SK-N-SH (cell line): Measurements from ENCODE around the gene CLDN5. TPM values are rescaled to one million over a fixed set of nuclear protein-coding genes. Genes with fewer than 3 reads are reported as not detected.

Experiments
- CTCF ChIA-PET: fragments of 300-600, 350-600 bp; formaldehyde crosslinking; extraction: SDS; loops from one replicate; lab custom pipeline; 2021; lab: Yijun Ruan, JAX
- POLR2A ChIA-PET: fragments of 350-600 bp; sonication (Branson Sonifier 250); formaldehyde crosslinking; extraction: SDS; loops from one replicate; lab custom pipeline; 2020; ENCODE audit warnings: antibody characterized with exemption, inconsistent platforms; lab: Yijun Ruan, JAX
- DNase-seq: peaks from one replicate; pipeline ENCODE4 v3.0.0; 2012
- H2AFZ ChIP-seq: fragments of 200-600 bp; sonication (generic); 2 replicates; pipeline ENCODE4 v1.8.1; 2016; ENCODE audit warnings: antibody characterized with exemption, mild to moderate bottlenecking, low read depth
- H3F3A ChIP-seq: fragments of 200-600 bp; sonication (generic); replicated peaks from 2 replicates; pipeline ENCODE3; 2016; ENCODE audit warnings: antibody characterized with exemption, mild to moderate bottlenecking; ENCODE audit not compliant: insufficient read depth
- H3K27ac ChIP-seq, 2 experiments: fragments of 200-500 bp in 1 of 2; fragments of 200-600 bp in 1 of 2; sonication (Bioruptor generic) in 1 of 2; sonication (generic), shearing (Covaris generic) in 1 of 2; 2 replicates each; pipeline versions ENCODE4 v1.5.1 to v1.6.1; 2014 to 2016; ENCODE audit warnings: low read depth in 2 of 2, inconsistent platforms in 1 of 2, low read length in 1 of 2, mild to moderate bottlenecking in 1 of 2, mixed read lengths in 1 of 2
- H3K27me3 ChIP-seq: fragments of 200-600 bp; sonication (generic), shearing (Covaris generic); 2 replicates; pipeline ENCODE4 v1.6.1; 2016; ENCODE audit warnings: mixed run types; ENCODE audit not compliant: insufficient read depth
- H3K36me3 ChIP-seq, 2 experiments: fragments of 200-500 bp in 1 of 2; fragments of 200-600 bp in 1 of 2; sonication (Bioruptor generic) in 1 of 2; sonication (generic) in 1 of 2; replicated peaks in 1 of 2; 2 replicates each; pipeline versions ENCODE3 to v1.5.1; 2014 to 2016; ENCODE audit warnings: low read length in 1 of 2, mild to moderate bottlenecking in 1 of 2; ENCODE audit not compliant: insufficient read depth in 2 of 2, control insufficient read depth in 1 of 2
- H3K4me1 ChIP-seq, 2 experiments: fragments of 200-500 bp in 1 of 2; fragments of 200-600 bp in 1 of 2; sonication (Bioruptor generic) in 1 of 2; sonication (generic), shearing (Covaris generic) in 1 of 2; 2 replicates each; pipeline versions ENCODE4 v1.5.1 to v1.6.1; 2014 to 2016; ENCODE audit warnings: low read depth in 1 of 2, low read length in 1 of 2, mixed run types in 1 of 2; ENCODE audit not compliant: insufficient read depth in 2 of 2, control insufficient read depth in 1 of 2
- H3K4me2 ChIP-seq: fragments of 200-600 bp; sonication (generic), shearing (Covaris generic); 2 replicates; pipeline ENCODE4 v1.6.1; 2017; ENCODE audit warnings: mixed run types
- H3K4me3 ChIP-seq, 2 experiments: fragments of 200-500 bp in 1 of 2; fragments of 200-600 bp in 1 of 2; sonication (Bioruptor generic) in 1 of 2; sonication (generic), shearing (Covaris generic) in 1 of 2; 2 replicates each; pipeline versions ENCODE4 v1.5.1 to v1.8.1; 2014 to 2016; ENCODE audit warnings: low read depth in 2 of 2, inconsistent platforms in 1 of 2, low read length in 1 of 2, mild to moderate bottlenecking in 1 of 2, mixed read lengths in 1 of 2, moderate library complexity in 1 of 2
- H3K79me2 ChIP-seq: fragments of 200-600 bp; sonication (generic); 2 replicates; pipeline ENCODE4 v1.8.1; 2017; ENCODE audit warnings: mild to moderate bottlenecking; ENCODE audit not compliant: insufficient read depth
- H3K9ac ChIP-seq: fragments of 200-600 bp; sonication (generic); 2 replicates; pipeline ENCODE4 v1.6.1; 2017; ENCODE audit warnings: mixed run types
- H3K9me2 ChIP-seq: fragments of 200-600 bp; sonication (generic); 2 replicates; pipeline ENCODE4 v1.6.1; 2017; ENCODE audit warnings: mixed run types
- H3K9me3 ChIP-seq: fragments of 200-600 bp; sonication (generic); 2 replicates; pipeline ENCODE4 v1.6.1; 2017; ENCODE audit warnings: mixed run types, mild to moderate bottlenecking, moderate library complexity
- H4K20me1 ChIP-seq: fragments of 200-600 bp; sonication (generic); 2 replicates; pipeline ENCODE4 v1.6.1; 2017; ENCODE audit warnings: mild to moderate bottlenecking, mixed run types; ENCODE audit not compliant: insufficient read depth
- EZH2phosphoT487 ChIP-seq: fragments of 200-600 bp; sonication (generic); IDR thresholded peaks from 2 replicates; pipeline ENCODE4 v1.6.1; 2017; ENCODE audit warnings: low read depth, mixed run types, mild to moderate bottlenecking, antibody characterized with exemption, moderate library complexity, borderline replicate concordance
- FOXJ3 ChIP-seq: sonication (generic); formaldehyde crosslinking; IDR thresholded peaks from 2 replicates; pipeline ENCODE4 v1.5.1; 2020; ENCODE audit warnings: mild to moderate bottlenecking, missing genetic modification reagents
- GABPA ChIP-seq: IDR thresholded peaks from 2 replicates; pipeline ENCODE4 v1.4.0; 2012; ENCODE audit warnings: low read depth, mild to moderate bottlenecking
- MEF2A ChIP-seq: IDR thresholded peaks from 2 replicates; pipeline ENCODE4 v1.4.0; 2012; ENCODE audit warnings: low read depth, borderline replicate concordance
- MXI1 ChIP-seq: IDR thresholded peaks from 2 replicates; pipeline ENCODE4 v1.6.1; 2012; ENCODE audit warnings: mild to moderate bottlenecking, low read depth, low read length, improper control_type of control experiment
- NFIC ChIP-seq: IDR thresholded peaks from 2 replicates; pipeline ENCODE4 v1.4.0; 2012; ENCODE audit warnings: borderline replicate concordance
- POLR2AphosphoS5 ChIP-seq: IDR thresholded peaks from 2 replicates; pipeline ENCODE4 v1.6.1; 2012; ENCODE audit warnings: low read depth, low read length
- RCOR1 ChIP-seq: fragments of 150-350 bp; IDR thresholded peaks from 2 replicates; pipeline ENCODE4 v1.6.1; 2017; ENCODE audit warnings: antibody characterized with exemption, low read length
- RFX5 ChIP-seq: IDR thresholded peaks from 2 replicates; pipeline ENCODE4 v1.6.1; 2012; ENCODE audit warnings: mild to moderate bottlenecking, improper control_type of control experiment, low read length
- SIN3A ChIP-seq: IDR thresholded peaks from 2 replicates; pipeline ENCODE4 v1.6.1; 2012; ENCODE audit warnings: low read depth, mild to moderate bottlenecking, low read length, moderate library complexity, borderline replicate concordance
- SMC3 ChIP-seq: IDR thresholded peaks from 2 replicates; pipeline ENCODE4 v1.6.1; 2012; ENCODE audit warnings: low read depth, low read length, improper control_type of control experiment
- TCF12 ChIP-seq: IDR thresholded peaks from 2 replicates; pipeline ENCODE4 v1.4.0; 2012
- YY1 ChIP-seq: IDR thresholded peaks from 2 replicates; pipeline ENCODE4 v1.4.0; 2012; ENCODE audit warnings: low read depth, mild to moderate bottlenecking
- WGBS: methylation state at CpG from one replicate; pipeline ENCODE4 v1.1.6; 2017; ENCODE audit warnings: low lambda C conversion rate; 5-methylcytosine and 5-hydroxymethylcytosine counted together
- polyA plus RNA-seq, 3 experiments: library from polyadenylated mRNA; depleted of rRNA; stranded (reverse); fragments of >200 nt; gene quantifications; 2 replicates each; pipeline ENCODE4 v1.2.3, GENCODE V29; 2012
- TF ChIP-seq, protein P1 (sequence below): IDR thresholded peaks from 2 replicates; pipeline ENCODE4 v1.6.1; 2012; ENCODE audit warnings: mild to moderate bottlenecking, low read depth, low read length, moderate library complexity
- TF ChIP-seq, protein P2 (sequence below): IDR thresholded peaks from 2 replicates; pipeline ENCODE4 v1.4.0; 2012; ENCODE audit warnings: low read depth
- TF ChIP-seq, protein P3 (sequence below): IDR thresholded peaks from 2 replicates; pipeline ENCODE4 v1.4.0; 2012; ENCODE audit warnings: low read depth, borderline replicate concordance
- TF ChIP-seq, protein P4 (sequence below): fragments of 200-600 bp; sonication (generic); IDR thresholded peaks from 2 replicates; pipeline ENCODE4 v1.6.1; 2017; ENCODE audit warnings: antibody characterized with exemption, mild to moderate bottlenecking, moderate library complexity

CLDN5 gene
- polyA plus RNA-seq, 1 of the 3 experiments (the other 2 are of a cell fraction): not detected

DNA sequence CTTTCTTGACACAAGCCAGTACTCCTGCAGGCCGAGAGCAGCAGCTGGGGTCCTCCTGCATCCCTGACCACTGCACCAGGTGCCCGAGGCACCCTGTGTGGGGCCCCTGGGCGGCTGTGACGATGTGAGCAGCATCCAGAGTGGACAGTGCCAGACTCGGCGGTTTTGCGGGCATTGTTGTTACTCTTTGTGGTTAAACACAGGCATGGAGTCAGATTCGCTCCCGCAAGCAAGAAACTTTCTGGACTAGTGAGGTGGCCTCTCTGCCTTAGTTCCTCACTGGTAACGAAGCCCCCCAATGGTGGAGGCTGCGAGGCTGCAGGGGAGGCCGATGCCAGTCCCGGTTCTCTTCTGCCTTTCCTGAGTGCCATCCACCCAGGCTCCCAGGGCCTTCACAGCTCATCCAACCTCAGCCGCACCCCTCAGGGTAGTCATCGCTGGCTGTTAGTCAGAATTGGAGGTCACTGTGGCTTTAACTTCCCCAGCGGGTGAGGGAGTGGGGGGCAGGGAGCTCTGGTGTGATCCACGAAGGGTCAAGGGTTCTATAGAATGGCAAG is 3.7 kb upstream of the CLDN5 start:
- no peaks in the 10 kb centered on the region for H4K20me1 ChIP-seq
- H3K27me3 ChIP-seq: no peaks in the 10 kb centered on the region; the same call in 1 of the 2 replicates
- peaks cover 0 to 10% of the 10 kb centered on the region in 2 experiments; a peak in 1 of 4 replicates for H3K4me1 ChIP-seq
- H3K27ac ChIP-seq: no peak overlapping the region
- no peak for DNase-seq
- no peaks in the 10 kb centered on the region for H3K9me3 ChIP-seq
- H3K9ac ChIP-seq: no peak overlapping the region
- H3K4me3 ChIP-seq: no peak overlapping the region
- no peaks in the 10 kb centered on the region for H3F3A ChIP-seq
- no peaks in the 10 kb centered on the region for H3K79me2 ChIP-seq
- H3K9me2 ChIP-seq: no peaks in the 10 kb centered on the region
- TF ChIP-seq TCF12: no peak
- no peak for TF ChIP-seq FOXJ3 (CRISPR knock-in tag)
- TF ChIP-seq, protein P1, sequence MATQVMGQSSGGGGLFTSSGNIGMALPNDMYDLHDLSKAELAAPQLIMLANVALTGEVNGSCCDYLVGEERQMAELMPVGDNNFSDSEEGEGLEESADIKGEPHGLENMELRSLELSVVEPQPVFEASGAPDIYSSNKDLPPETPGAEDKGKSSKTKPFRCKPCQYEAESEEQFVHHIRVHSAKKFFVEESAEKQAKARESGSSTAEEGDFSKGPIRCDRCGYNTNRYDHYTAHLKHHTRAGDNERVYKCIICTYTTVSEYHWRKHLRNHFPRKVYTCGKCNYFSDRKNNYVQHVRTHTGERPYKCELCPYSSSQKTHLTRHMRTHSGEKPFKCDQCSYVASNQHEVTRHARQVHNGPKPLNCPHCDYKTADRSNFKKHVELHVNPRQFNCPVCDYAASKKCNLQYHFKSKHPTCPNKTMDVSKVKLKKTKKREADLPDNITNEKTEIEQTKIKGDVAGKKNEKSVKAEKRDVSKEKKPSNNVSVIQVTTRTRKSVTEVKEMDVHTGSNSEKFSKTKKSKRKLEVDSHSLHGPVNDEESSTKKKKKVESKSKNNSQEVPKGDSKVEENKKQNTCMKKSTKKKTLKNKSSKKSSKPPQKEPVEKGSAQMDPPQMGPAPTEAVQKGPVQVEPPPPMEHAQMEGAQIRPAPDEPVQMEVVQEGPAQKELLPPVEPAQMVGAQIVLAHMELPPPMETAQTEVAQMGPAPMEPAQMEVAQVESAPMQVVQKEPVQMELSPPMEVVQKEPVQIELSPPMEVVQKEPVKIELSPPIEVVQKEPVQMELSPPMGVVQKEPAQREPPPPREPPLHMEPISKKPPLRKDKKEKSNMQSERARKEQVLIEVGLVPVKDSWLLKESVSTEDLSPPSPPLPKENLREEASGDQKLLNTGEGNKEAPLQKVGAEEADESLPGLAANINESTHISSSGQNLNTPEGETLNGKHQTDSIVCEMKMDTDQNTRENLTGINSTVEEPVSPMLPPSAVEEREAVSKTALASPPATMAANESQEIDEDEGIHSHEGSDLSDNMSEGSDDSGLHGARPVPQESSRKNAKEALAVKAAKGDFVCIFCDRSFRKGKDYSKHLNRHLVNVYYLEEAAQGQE: no peak
- no peak for TF ChIP-seq POLR2AphosphoS5
- TF ChIP-seq MEF2A: no peak
- no peak overlapping the region for H3K4me2 ChIP-seq
- 82% methylated on average over 15 of the region's 17 CpGs for WGBS
- no peaks in the 10 kb centered on the region for H3K36me3 ChIP-seq
- H2AFZ ChIP-seq: no peak overlapping the region
- POLR2A ChIA-PET: no interaction called here
- CTCF ChIA-PET: interaction anchor here (1.1 kb wide), 1 partner anchor 102 kb away, joined by 4 read pairs; no protein-coding TSS in a partner anchor

DNA sequence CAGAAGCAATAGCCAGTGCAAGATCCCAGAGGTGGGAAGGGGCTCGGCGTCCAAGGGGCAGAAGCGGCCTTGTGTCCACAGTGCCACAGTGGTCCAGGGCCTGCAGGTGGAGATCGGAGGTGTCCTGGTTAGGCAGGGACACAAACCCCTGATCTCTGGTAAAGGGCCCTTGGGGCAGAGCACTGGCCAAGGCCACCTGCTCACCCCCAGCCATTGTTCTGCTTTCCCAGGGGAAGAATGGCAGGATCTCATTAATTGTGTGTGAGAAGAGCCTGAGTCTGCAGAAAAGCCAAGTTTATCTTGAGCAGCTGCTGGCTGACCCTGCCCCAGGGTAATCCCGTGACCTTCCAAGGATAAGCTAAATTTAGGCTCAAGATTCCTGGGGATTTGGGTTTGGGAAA is 3.1 kb upstream of the CLDN5 start:
- Histone ChIP-seq H3K4me2 (no peak overlapping the region), H3K4me1 (peaks cover 0 to 10% of the 10 kb centered on the region in 2 experiments; a peak in 1 of 4 replicates), H3K9me3 (no peaks in the 10 kb centered on the region), H3K27ac (no peak overlapping the region), H3K9ac (no peak overlapping the region), H3K36me3 (no peaks in the 10 kb centered on the region), H3F3A (no peaks in the 10 kb centered on the region), H3K4me3 (no peak overlapping the region), H3K27me3 (no peaks in the 10 kb centered on the region; the same call in 1 of the 2 replicates), H4K20me1 (no peaks in the 10 kb centered on the region), H2AFZ (no peak overlapping the region), H3K9me2 (no peaks in the 10 kb centered on the region), H3K79me2 (no peaks in the 10 kb centered on the region)
- ChIA-PET POLR2A (no interaction called here), CTCF (interaction anchor here (1.1 to 1.5 kb wide), 2 partner anchors 64 to 103 kb away, joined by 3 to 4 read pairs; no protein-coding TSS in a partner anchor)
- TF ChIP-seq GABPA: no peak
- no peak for TF ChIP-seq YY1
- TF ChIP-seq SMC3: no peak
- TF ChIP-seq, protein P2, sequence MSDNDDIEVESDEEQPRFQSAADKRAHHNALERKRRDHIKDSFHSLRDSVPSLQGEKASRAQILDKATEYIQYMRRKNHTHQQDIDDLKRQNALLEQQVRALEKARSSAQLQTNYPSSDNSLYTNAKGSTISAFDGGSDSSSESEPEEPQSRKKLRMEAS: no peak
- no peak for TF ChIP-seq RCOR1
- no peak for TF ChIP-seq SIN3A
- TF ChIP-seq, protein P3, sequence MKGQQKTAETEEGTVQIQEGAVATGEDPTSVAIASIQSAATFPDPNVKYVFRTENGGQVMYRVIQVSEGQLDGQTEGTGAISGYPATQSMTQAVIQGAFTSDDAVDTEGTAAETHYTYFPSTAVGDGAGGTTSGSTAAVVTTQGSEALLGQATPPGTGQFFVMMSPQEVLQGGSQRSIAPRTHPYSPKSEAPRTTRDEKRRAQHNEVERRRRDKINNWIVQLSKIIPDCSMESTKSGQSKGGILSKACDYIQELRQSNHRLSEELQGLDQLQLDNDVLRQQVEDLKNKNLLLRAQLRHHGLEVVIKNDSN: no peak
- TF ChIP-seq EZH2phosphoT487: no peak
- no peak for TF ChIP-seq RFX5
- TF ChIP-seq MXI1: no peak
- no peak for TF ChIP-seq NFIC
- TF ChIP-seq, protein P4, sequence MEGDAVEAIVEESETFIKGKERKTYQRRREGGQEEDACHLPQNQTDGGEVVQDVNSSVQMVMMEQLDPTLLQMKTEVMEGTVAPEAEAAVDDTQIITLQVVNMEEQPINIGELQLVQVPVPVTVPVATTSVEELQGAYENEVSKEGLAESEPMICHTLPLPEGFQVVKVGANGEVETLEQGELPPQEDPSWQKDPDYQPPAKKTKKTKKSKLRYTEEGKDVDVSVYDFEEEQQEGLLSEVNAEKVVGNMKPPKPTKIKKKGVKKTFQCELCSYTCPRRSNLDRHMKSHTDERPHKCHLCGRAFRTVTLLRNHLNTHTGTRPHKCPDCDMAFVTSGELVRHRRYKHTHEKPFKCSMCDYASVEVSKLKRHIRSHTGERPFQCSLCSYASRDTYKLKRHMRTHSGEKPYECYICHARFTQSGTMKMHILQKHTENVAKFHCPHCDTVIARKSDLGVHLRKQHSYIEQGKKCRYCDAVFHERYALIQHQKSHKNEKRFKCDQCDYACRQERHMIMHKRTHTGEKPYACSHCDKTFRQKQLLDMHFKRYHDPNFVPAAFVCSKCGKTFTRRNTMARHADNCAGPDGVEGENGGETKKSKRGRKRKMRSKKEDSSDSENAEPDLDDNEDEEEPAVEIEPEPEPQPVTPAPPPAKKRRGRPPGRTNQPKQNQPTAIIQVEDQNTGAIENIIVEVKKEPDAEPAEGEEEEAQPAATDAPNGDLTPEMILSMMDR: no peak
- 92% methylated on average over 5 of the region's 5 CpGs for WGBS
- DNase-seq: no peak
